SK-N-SH (cell line): Measurements from ENCODE around the gene TSHZ2. TPM values are rescaled to one million over a fixed set of nuclear protein-coding genes. Genes with fewer than 3 reads are reported as not detected.
"Not testable (repeated sequence)": the region's sequence is repeated elsewhere in the genome, so short reads cannot be mapped to it uniquely, and the experiment has no call there.

Experiments used
- CTCF ChIA-PET: fragments of 300-600, 350-600 bp; formaldehyde crosslinking; extraction: SDS; loops from one replicate; lab custom pipeline; 2021; lab: Yijun Ruan, JAX
- POLR2A ChIA-PET: fragments of 350-600 bp; sonication (Branson Sonifier 250); formaldehyde crosslinking; extraction: SDS; loops from one replicate; lab custom pipeline; 2020; ENCODE audit warnings: antibody characterized with exemption, inconsistent platforms; lab: Yijun Ruan, JAX
- DNase-seq: peaks from one replicate; pipeline ENCODE4 v3.0.0; 2012
- H2AFZ ChIP-seq: fragments of 200-600 bp; sonication (generic); 2 replicates; pipeline ENCODE4 v1.8.1; 2016; ENCODE audit warnings: antibody characterized with exemption, mild to moderate bottlenecking, low read depth
- H3F3A ChIP-seq: fragments of 200-600 bp; sonication (generic); replicated peaks from 2 replicates; pipeline ENCODE3; 2016; ENCODE audit warnings: antibody characterized with exemption, mild to moderate bottlenecking; ENCODE audit not compliant: insufficient read depth
- H3K27ac ChIP-seq, 2 experiments: fragments of 200-500 bp in 1 of 2; fragments of 200-600 bp in 1 of 2; sonication (Bioruptor generic) in 1 of 2; sonication (generic), shearing (Covaris generic) in 1 of 2; 2 replicates each; pipeline versions ENCODE4 v1.5.1 to v1.6.1; 2014 to 2016; ENCODE audit warnings: low read depth in 2 of 2, inconsistent platforms in 1 of 2, low read length in 1 of 2, mild to moderate bottlenecking in 1 of 2, mixed read lengths in 1 of 2
- H3K27me3 ChIP-seq: fragments of 200-600 bp; sonication (generic), shearing (Covaris generic); 2 replicates; pipeline ENCODE4 v1.6.1; 2016; ENCODE audit warnings: mixed run types; ENCODE audit not compliant: insufficient read depth
- H3K36me3 ChIP-seq, 2 experiments: fragments of 200-500 bp in 1 of 2; fragments of 200-600 bp in 1 of 2; sonication (Bioruptor generic) in 1 of 2; sonication (generic) in 1 of 2; replicated peaks in 1 of 2; 2 replicates each; pipeline versions ENCODE3 to v1.5.1; 2014 to 2016; ENCODE audit warnings: low read length in 1 of 2, mild to moderate bottlenecking in 1 of 2; ENCODE audit not compliant: insufficient read depth in 2 of 2, control insufficient read depth in 1 of 2
- H3K4me1 ChIP-seq, 2 experiments: fragments of 200-500 bp in 1 of 2; fragments of 200-600 bp in 1 of 2; sonication (Bioruptor generic) in 1 of 2; sonication (generic), shearing (Covaris generic) in 1 of 2; 2 replicates each; pipeline versions ENCODE4 v1.5.1 to v1.6.1; 2014 to 2016; ENCODE audit warnings: low read depth in 1 of 2, low read length in 1 of 2, mixed run types in 1 of 2; ENCODE audit not compliant: insufficient read depth in 2 of 2, control insufficient read depth in 1 of 2
- H3K4me2 ChIP-seq: fragments of 200-600 bp; sonication (generic), shearing (Covaris generic); 2 replicates; pipeline ENCODE4 v1.6.1; 2017; ENCODE audit warnings: mixed run types
- H3K4me3 ChIP-seq, 2 experiments: fragments of 200-500 bp in 1 of 2; fragments of 200-600 bp in 1 of 2; sonication (Bioruptor generic) in 1 of 2; sonication (generic), shearing (Covaris generic) in 1 of 2; 2 replicates each; pipeline versions ENCODE4 v1.5.1 to v1.8.1; 2014 to 2016; ENCODE audit warnings: low read depth in 2 of 2, inconsistent platforms in 1 of 2, low read length in 1 of 2, mild to moderate bottlenecking in 1 of 2, mixed read lengths in 1 of 2, moderate library complexity in 1 of 2
- H3K79me2 ChIP-seq: fragments of 200-600 bp; sonication (generic); 2 replicates; pipeline ENCODE4 v1.8.1; 2017; ENCODE audit warnings: mild to moderate bottlenecking; ENCODE audit not compliant: insufficient read depth
- H3K9ac ChIP-seq: fragments of 200-600 bp; sonication (generic); 2 replicates; pipeline ENCODE4 v1.6.1; 2017; ENCODE audit warnings: mixed run types
- H3K9me2 ChIP-seq: fragments of 200-600 bp; sonication (generic); 2 replicates; pipeline ENCODE4 v1.6.1; 2017; ENCODE audit warnings: mixed run types
- H3K9me3 ChIP-seq: fragments of 200-600 bp; sonication (generic); 2 replicates; pipeline ENCODE4 v1.6.1; 2017; ENCODE audit warnings: mixed run types, mild to moderate bottlenecking, moderate library complexity
- H4K20me1 ChIP-seq: fragments of 200-600 bp; sonication (generic); 2 replicates; pipeline ENCODE4 v1.6.1; 2017; ENCODE audit warnings: mild to moderate bottlenecking, mixed run types; ENCODE audit not compliant: insufficient read depth
- CTCF ChIP-seq: fragments of 200-600 bp; sonication (generic); IDR thresholded peaks from 2 replicates; pipeline ENCODE4 v1.6.1; 2017; ENCODE audit warnings: antibody characterized with exemption, mild to moderate bottlenecking, moderate library complexity
- EP300 ChIP-seq, 2 experiments: IDR thresholded peaks; 2 replicates each; pipeline versions ENCODE4 v1.4.0 to v1.6.1; 2012; ENCODE audit warnings: borderline replicate concordance in 1 of 2, low read depth in 1 of 2, low read length in 1 of 2
- NRF1 ChIP-seq: IDR thresholded peaks from 2 replicates; pipeline ENCODE4 v1.6.1; 2012; ENCODE audit warnings: low read depth, mild to moderate bottlenecking, low read length
- PBX3 ChIP-seq: IDR thresholded peaks from 2 replicates; pipeline ENCODE4; 2012
- RAD21 ChIP-seq: IDR thresholded peaks from 2 replicates; pipeline ENCODE4 v1.6.1; 2012; ENCODE audit warnings: mild to moderate bottlenecking, low read length
- SMC3 ChIP-seq: IDR thresholded peaks from 2 replicates; pipeline ENCODE4 v1.6.1; 2012; ENCODE audit warnings: low read depth, low read length, improper control_type of control experiment
- TAF1 ChIP-seq: IDR thresholded peaks from 2 replicates; pipeline ENCODE4 v1.6.1; 2012; ENCODE audit warnings: low read depth, mild to moderate bottlenecking, low read length, moderate library complexity, borderline replicate concordance
- TEAD4 ChIP-seq: IDR thresholded peaks from 2 replicates; pipeline ENCODE4 v1.4.0; 2012; ENCODE audit warnings: mild to moderate bottlenecking, borderline replicate concordance; ENCODE audit not compliant: insufficient read depth
- WGBS: methylation state at CpG from one replicate; pipeline ENCODE4 v1.1.6; 2017; ENCODE audit warnings: low lambda C conversion rate; 5-methylcytosine and 5-hydroxymethylcytosine counted together
- polyA plus RNA-seq, 3 experiments: library from polyadenylated mRNA; depleted of rRNA; stranded (reverse); fragments of >200 nt; gene quantifications; 2 replicates each; pipeline ENCODE4 v1.2.3, GENCODE V29; 2012

TSHZ2 gene
- polyA plus RNA-seq, 1 of the 3 experiments (the other 2 are of a cell fraction), result 0.13 TPM

DNA sequence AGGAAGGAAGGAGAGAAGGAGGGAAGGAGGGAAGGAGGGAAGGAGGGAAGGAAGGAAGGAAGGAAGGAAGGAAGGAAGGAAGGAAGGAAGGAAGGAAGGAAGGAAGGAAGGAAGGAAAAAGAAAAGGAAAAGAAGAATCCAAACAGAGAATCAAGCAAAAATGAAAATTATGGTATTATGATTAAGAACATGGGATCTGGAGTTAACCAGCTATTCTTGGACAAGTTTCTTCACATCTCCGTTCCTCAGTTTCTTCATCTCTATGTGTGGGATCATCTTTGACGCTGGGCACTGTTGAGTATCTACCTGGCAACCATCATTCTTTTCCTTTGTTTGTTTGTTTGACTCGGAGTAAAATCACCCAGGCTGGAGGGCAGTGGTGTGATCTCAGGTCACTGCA lies 549.9 kb downstream of the TSHZ2 start:
- H3K36me3 ChIP-seq, result no peaks in the 10 kb centered on the region
- TF ChIP-seq NRF1, result no peak
- TF ChIP-seq TAF1, result no peak
- TF ChIP-seq PBX3, result no peak
- no peak for TF ChIP-seq SMC3
- no peaks in the 10 kb centered on the region for H4K20me1 ChIP-seq
- H3K4me1 ChIP-seq, result no peaks in the 10 kb centered on the region; a peak in 1 of 4 replicates
- ChIA-PET POLR2A (no interaction called here), CTCF (interaction anchor here (1.6 kb wide), 2 partner anchors 25 to 1208 kb away, joined by 3 to 4 read pairs; no protein-coding TSS in a partner anchor)
- no peaks in the 10 kb centered on the region for H3K79me2 ChIP-seq
- H3F3A ChIP-seq, result no peaks in the 10 kb centered on the region
- no peak overlapping the region for H3K27ac ChIP-seq
- no peak overlapping the region for H3K9ac ChIP-seq
- H3K9me2 ChIP-seq, result no peaks in the 10 kb centered on the region
- H3K27me3 ChIP-seq, result no peaks in the 10 kb centered on the region
- no peak overlapping the region for H3K4me2 ChIP-seq
- 60% methylated on average over 3 of the region's 3 CpGs for WGBS
- DNase-seq, result no peak
- no peak overlapping the region for H2AFZ ChIP-seq
- H3K4me3 ChIP-seq, result no peak overlapping the region
- no peaks in the 10 kb centered on the region for H3K9me3 ChIP-seq

DNA sequence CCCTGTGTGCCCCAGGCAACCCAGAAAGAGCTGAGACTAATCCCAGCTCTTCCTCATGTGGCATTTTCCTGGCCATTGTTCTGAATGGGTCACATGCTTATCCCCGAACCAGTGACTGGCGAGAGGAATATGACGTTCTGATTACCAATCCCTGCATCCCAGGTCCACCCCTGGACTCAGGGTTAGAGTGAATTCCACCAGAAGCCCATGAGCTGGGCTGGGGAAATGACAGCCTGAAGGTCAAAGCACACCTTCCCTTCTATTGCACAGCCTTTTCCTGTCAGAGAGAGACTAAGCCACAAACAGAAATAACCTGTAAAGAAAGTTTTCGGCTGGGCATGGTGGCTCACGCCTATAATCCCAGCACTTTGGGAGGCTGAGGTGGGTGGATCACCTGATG lies 550.5 kb downstream of the TSHZ2 start:
- H3K27me3 ChIP-seq, result no peaks in the 10 kb centered on the region

GRCh38 chr20:53523615-53524014 lies 551.5 kb downstream of the TSHZ2 start:
- not testable (repeated sequence) for DNase-seq, H3K4me3 ChIP-seq
- whole genome bisulfite sequencing, result 60% methylated on average over 2 of the region's 2 CpGs

More for the DNA sequence above, 550.5 kb downstream of the TSHZ2 start:
- H3F3A ChIP-seq, result no peaks in the 10 kb centered on the region
- DNase-seq, result no peak
- no peak overlapping the region for H2AFZ ChIP-seq
- H3K79me2 ChIP-seq, result no peaks in the 10 kb centered on the region
- H3K36me3 ChIP-seq, result no peaks in the 10 kb centered on the region
- no peaks in the 10 kb centered on the region for H3K9me2 ChIP-seq
- H3K4me3 ChIP-seq, result no peak overlapping the region
- no peaks in the 10 kb centered on the region for H3K9me3 ChIP-seq
- ChIA-PET POLR2A (no interaction called here), CTCF (interaction anchor here (1.6 kb wide), 2 partner anchors 25 to 1209 kb away, joined by 3 to 4 read pairs; no protein-coding TSS in a partner anchor)
- no peak overlapping the region for H3K27ac ChIP-seq
- no peaks in the 10 kb centered on the region for H4K20me1 ChIP-seq
- H3K4me2 ChIP-seq, result no peak overlapping the region
- H3K4me1 ChIP-seq, result peaks cover 0 to 4% of the 10 kb centered on the region in 2 experiments; a peak in 1 of 4 replicates
- H3K9ac ChIP-seq, result no peak overlapping the region
- WGBS, result 71% methylated on average over 5 of the region's 5 CpGs
- TF ChIP-seq RAD21 (no peak), TEAD4 (no peak), EP300 (IDR thresholded peaks at IDR 0.05; ENCODE audit: borderline replicate concordance in 1 of 2, low read depth in 1 of 2, low read length in 1 of 2) (no peak), CTCF (no peak)

More at GRCh38 chr20:53523615-53524014, 551.5 kb downstream of the TSHZ2 start:
- H3K36me3 ChIP-seq, H2AFZ ChIP-seq, H4K20me1 ChIP-seq, H3K4me1 ChIP-seq, H3K27ac ChIP-seq, H3K79me2 ChIP-seq, POLR2A ChIA-PET, H3K4me2 ChIP-seq, H3K27me3 ChIP-seq, H3K9ac ChIP-seq, H3K9me2 ChIP-seq, H3F3A ChIP-seq, H3K9me3 ChIP-seq: not testable (repeated sequence)
- CTCF ChIA-PET, result interaction anchor here (0.6 to 1.6 kb wide), 3 partner anchors 24 to 435 kb away, joined by 3 to 4 read pairs (median 3); no protein-coding TSS in a partner anchor
